WTC11 (cell line): ENCODE data around the gene GRIFIN. TPM values are rescaled to one million over a fixed set of nuclear protein-coding genes. Genes with fewer than 3 reads are reported as not detected.

Source experiments
- ATAC-seq: fragments of 200-7000 bp; cut with Tn5 transposase; 2 replicates; pipeline ENCODE4 v1.10.0; 2021; ENCODE audit warnings: mild to moderate bottlenecking, moderate library complexity
- CTCF ChIA-PET: fragments of 300-600 bp; sonication (Branson Sonifier 250); formaldehyde crosslinking; loops from one replicate; lab custom pipeline; 2021; ENCODE audit warnings: antibody characterized with exemption; lab: Charles Lee
- POLR2A ChIA-PET: fragments of 350-600 bp; sonication (Branson Sonifier 250); formaldehyde crosslinking; loops from one replicate; lab custom pipeline; 2021; ENCODE audit warnings: antibody characterized with exemption; lab: Charles Lee
- DNase-seq: peaks from one replicate; pipeline ENCODE4 v3.0.0; 2021; ENCODE audit warnings: low spot score
- H3K27ac Mint-ChIP-seq: 2 replicates; pipeline ENCODE4 v1.8.0; 2021; ENCODE audit warnings: mixed read lengths
- H3K27me3 Mint-ChIP-seq: 2 replicates; pipeline ENCODE4 v1.8.0; 2021; ENCODE audit warnings: low read depth, mild to moderate bottlenecking, moderate library complexity, mixed read lengths
- H3K36me3 Mint-ChIP-seq: 2 replicates; pipeline ENCODE4 v1.8.0; 2021; ENCODE audit warnings: mixed read lengths
- H3K4me1 Mint-ChIP-seq: 2 replicates; pipeline ENCODE4 v1.8.0; 2022; ENCODE audit warnings: mixed read lengths
- H3K4me3 Mint-ChIP-seq: 2 replicates; pipeline ENCODE4 v1.8.0; 2021; ENCODE audit warnings: mild to moderate bottlenecking, moderate library complexity, mixed read lengths
- H3K9me3 Mint-ChIP-seq: 2 replicates; pipeline ENCODE4 v1.8.0; 2021; ENCODE audit warnings: mixed read lengths
- EMX1 ChIP-seq: fragments of 250-450 bp; sonication (Bioruptor Pico); IDR thresholded peaks from 2 replicates; pipeline ENCODE4 v1.8.0; 2021; ENCODE audit warnings: mild to moderate bottlenecking
- FOXK1 ChIP-seq: sonication (generic); formaldehyde crosslinking; IDR thresholded peaks from 2 replicates; pipeline ENCODE4 v1.8.0; 2022; ENCODE audit warnings: mild to moderate bottlenecking, moderate library complexity, missing genetic modification reagents
- GRHL2 ChIP-seq: fragments of 250-450 bp; sonication (Bioruptor Pico); IDR thresholded peaks from 2 replicates; pipeline ENCODE4 v1.8.0; 2022; ENCODE audit warnings: mild to moderate bottlenecking, moderate library complexity; ENCODE audit not compliant: insufficient replicate concordance, severe bottlenecking
- MXD4 ChIP-seq: fragments of 250-450 bp; sonication (Bioruptor Pico); IDR thresholded peaks from 2 replicates; pipeline ENCODE4 v1.8.0; 2021; ENCODE audit warnings: mild to moderate bottlenecking, moderate library complexity, borderline replicate concordance
- NR2C2 ChIP-seq: sonication (generic); formaldehyde crosslinking; IDR thresholded peaks from 2 replicates; pipeline ENCODE4 v1.8.0; 2022; ENCODE audit warnings: mild to moderate bottlenecking, missing genetic modification reagents
- RORB ChIP-seq: fragments of 250-450 bp; sonication (Bioruptor Pico); IDR thresholded peaks from 2 replicates; pipeline ENCODE4 v1.9.0; 2021; ENCODE audit warnings: mild to moderate bottlenecking
- SMAD3 ChIP-seq: sonication (generic); formaldehyde crosslinking; IDR thresholded peaks from 2 replicates; pipeline ENCODE4 v1.8.0; 2022; ENCODE audit warnings: missing genetic modification reagents, mild to moderate bottlenecking, borderline replicate concordance
- total RNA-seq: library from RNA; stranded (reverse); gene quantifications from 3 replicates; pipeline ENCODE4 v1.2.3, GENCODE V29; 2021
- TF ChIP-seq, protein P1 (sequence below): sonication (generic); formaldehyde crosslinking; IDR thresholded peaks from 2 replicates; pipeline ENCODE4 v1.8.0; 2023; ENCODE audit warnings: missing genetic modification reagents, mild to moderate bottlenecking, borderline replicate concordance
- TF ChIP-seq, protein P2 (sequence below): fragments of 250-450 bp; sonication (Bioruptor Pico); IDR thresholded peaks from 2 replicates; pipeline ENCODE4 v1.9.0; 2021; ENCODE audit warnings: mild to moderate bottlenecking
- TF ChIP-seq, protein P3 (sequence below): sonication (generic); formaldehyde crosslinking; IDR thresholded peaks from 2 replicates; pipeline ENCODE4 v1.8.1; 2023; ENCODE audit warnings: mild to moderate bottlenecking, missing genetic modification reagents, moderate library complexity
- TF ChIP-seq, protein P4 (sequence below): fragments of 250-450 bp; sonication (Bioruptor Pico); IDR thresholded peaks from 2 replicates; pipeline ENCODE4 v1.9.0; 2021; ENCODE audit warnings: mild to moderate bottlenecking, borderline replicate concordance
- TF ChIP-seq, protein P5 (sequence below): sonication (generic); formaldehyde crosslinking; conservative IDR thresholded peaks from 2 replicates; pipeline ENCODE4 v1.8.1; 2023; ENCODE audit warnings: mild to moderate bottlenecking, low read depth, missing genetic modification reagents, moderate library complexity

GRIFIN gene
- total RNA-seq, 1 experiment from 2014 or later = not detected

DNA sequence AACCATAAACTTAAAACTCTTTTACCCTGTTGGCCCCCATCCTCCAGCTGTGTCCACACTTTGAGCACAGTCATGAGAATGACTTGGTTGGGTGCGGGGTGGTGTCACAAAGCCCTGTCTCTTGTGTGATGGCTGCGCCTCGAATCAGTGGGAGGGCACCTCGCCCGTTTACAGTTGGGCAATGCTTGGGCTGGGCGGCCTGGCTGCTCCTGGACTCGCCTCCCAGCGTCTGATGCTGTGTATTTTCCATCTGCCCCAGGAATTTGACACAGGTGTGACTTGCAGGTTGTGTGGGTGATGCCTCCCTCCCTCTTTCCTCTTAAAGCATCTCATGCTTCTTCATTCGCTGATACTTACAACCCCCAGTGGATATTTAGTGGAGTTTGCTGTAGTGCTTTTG is 39.1 kb downstream of the GRIFIN start:
- H3K9me3 Mint-ChIP-seq = peaks cover 3% of the 10 kb centered on the region; the same call in 1 of the 2 replicates
- no peak for ATAC-seq
- H3K4me1 Mint-ChIP-seq = no peaks in the 10 kb centered on the region
- no peak overlapping the region for H3K4me3 Mint-ChIP-seq
- POLR2A ChIA-PET = no interaction called here
- no peak overlapping the region for H3K27ac Mint-ChIP-seq
- TF ChIP-seq EMX1 (CRISPR knock-in tag) = no peak
- TF ChIP-seq, protein P1, sequence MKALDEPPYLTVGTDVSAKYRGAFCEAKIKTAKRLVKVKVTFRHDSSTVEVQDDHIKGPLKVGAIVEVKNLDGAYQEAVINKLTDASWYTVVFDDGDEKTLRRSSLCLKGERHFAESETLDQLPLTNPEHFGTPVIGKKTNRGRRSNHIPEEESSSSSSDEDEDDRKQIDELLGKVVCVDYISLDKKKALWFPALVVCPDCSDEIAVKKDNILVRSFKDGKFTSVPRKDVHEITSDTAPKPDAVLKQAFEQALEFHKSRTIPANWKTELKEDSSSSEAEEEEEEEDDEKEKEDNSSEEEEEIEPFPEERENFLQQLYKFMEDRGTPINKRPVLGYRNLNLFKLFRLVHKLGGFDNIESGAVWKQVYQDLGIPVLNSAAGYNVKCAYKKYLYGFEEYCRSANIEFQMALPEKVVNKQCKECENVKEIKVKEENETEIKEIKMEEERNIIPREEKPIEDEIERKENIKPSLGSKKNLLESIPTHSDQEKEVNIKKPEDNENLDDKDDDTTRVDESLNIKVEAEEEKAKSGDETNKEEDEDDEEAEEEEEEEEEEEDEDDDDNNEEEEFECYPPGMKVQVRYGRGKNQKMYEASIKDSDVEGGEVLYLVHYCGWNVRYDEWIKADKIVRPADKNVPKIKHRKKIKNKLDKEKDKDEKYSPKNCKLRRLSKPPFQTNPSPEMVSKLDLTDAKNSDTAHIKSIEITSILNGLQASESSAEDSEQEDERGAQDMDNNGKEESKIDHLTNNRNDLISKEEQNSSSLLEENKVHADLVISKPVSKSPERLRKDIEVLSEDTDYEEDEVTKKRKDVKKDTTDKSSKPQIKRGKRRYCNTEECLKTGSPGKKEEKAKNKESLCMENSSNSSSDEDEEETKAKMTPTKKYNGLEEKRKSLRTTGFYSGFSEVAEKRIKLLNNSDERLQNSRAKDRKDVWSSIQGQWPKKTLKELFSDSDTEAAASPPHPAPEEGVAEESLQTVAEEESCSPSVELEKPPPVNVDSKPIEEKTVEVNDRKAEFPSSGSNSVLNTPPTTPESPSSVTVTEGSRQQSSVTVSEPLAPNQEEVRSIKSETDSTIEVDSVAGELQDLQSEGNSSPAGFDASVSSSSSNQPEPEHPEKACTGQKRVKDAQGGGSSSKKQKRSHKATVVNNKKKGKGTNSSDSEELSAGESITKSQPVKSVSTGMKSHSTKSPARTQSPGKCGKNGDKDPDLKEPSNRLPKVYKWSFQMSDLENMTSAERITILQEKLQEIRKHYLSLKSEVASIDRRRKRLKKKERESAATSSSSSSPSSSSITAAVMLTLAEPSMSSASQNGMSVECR (CRISPR knock-in tag) = no peak
- TF ChIP-seq RORB (CRISPR knock-in tag) = no peak
- TF ChIP-seq GRHL2 = no peak
- TF ChIP-seq, protein P2, sequence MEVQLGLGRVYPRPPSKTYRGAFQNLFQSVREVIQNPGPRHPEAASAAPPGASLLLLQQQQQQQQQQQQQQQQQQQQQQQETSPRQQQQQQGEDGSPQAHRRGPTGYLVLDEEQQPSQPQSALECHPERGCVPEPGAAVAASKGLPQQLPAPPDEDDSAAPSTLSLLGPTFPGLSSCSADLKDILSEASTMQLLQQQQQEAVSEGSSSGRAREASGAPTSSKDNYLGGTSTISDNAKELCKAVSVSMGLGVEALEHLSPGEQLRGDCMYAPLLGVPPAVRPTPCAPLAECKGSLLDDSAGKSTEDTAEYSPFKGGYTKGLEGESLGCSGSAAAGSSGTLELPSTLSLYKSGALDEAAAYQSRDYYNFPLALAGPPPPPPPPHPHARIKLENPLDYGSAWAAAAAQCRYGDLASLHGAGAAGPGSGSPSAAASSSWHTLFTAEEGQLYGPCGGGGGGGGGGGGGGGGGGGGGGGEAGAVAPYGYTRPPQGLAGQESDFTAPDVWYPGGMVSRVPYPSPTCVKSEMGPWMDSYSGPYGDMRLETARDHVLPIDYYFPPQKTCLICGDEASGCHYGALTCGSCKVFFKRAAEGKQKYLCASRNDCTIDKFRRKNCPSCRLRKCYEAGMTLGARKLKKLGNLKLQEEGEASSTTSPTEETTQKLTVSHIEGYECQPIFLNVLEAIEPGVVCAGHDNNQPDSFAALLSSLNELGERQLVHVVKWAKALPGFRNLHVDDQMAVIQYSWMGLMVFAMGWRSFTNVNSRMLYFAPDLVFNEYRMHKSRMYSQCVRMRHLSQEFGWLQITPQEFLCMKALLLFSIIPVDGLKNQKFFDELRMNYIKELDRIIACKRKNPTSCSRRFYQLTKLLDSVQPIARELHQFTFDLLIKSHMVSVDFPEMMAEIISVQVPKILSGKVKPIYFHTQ (CRISPR knock-in tag) = no peak
- TF ChIP-seq, protein P3, sequence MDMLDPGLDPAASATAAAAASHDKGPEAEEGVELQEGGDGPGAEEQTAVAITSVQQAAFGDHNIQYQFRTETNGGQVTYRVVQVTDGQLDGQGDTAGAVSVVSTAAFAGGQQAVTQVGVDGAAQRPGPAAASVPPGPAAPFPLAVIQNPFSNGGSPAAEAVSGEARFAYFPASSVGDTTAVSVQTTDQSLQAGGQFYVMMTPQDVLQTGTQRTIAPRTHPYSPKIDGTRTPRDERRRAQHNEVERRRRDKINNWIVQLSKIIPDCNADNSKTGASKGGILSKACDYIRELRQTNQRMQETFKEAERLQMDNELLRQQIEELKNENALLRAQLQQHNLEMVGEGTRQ = no peak
- no peak for TF ChIP-seq SMAD3 (CRISPR knock-in tag)
- TF ChIP-seq, protein P4, sequence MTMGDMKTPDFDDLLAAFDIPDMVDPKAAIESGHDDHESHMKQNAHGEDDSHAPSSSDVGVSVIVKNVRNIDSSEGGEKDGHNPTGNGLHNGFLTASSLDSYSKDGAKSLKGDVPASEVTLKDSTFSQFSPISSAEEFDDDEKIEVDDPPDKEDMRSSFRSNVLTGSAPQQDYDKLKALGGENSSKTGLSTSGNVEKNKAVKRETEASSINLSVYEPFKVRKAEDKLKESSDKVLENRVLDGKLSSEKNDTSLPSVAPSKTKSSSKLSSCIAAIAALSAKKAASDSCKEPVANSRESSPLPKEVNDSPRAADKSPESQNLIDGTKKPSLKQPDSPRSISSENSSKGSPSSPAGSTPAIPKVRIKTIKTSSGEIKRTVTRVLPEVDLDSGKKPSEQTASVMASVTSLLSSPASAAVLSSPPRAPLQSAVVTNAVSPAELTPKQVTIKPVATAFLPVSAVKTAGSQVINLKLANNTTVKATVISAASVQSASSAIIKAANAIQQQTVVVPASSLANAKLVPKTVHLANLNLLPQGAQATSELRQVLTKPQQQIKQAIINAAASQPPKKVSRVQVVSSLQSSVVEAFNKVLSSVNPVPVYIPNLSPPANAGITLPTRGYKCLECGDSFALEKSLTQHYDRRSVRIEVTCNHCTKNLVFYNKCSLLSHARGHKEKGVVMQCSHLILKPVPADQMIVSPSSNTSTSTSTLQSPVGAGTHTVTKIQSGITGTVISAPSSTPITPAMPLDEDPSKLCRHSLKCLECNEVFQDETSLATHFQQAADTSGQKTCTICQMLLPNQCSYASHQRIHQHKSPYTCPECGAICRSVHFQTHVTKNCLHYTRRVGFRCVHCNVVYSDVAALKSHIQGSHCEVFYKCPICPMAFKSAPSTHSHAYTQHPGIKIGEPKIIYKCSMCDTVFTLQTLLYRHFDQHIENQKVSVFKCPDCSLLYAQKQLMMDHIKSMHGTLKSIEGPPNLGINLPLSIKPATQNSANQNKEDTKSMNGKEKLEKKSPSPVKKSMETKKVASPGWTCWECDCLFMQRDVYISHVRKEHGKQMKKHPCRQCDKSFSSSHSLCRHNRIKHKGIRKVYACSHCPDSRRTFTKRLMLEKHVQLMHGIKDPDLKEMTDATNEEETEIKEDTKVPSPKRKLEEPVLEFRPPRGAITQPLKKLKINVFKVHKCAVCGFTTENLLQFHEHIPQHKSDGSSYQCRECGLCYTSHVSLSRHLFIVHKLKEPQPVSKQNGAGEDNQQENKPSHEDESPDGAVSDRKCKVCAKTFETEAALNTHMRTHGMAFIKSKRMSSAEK (CRISPR knock-in tag) = no peak
- TF ChIP-seq MXD4 = no peak
- TF ChIP-seq FOXK1 = no peak
- no peak for TF ChIP-seq NR2C2 (CRISPR knock-in tag)
- TF ChIP-seq, protein P5, sequence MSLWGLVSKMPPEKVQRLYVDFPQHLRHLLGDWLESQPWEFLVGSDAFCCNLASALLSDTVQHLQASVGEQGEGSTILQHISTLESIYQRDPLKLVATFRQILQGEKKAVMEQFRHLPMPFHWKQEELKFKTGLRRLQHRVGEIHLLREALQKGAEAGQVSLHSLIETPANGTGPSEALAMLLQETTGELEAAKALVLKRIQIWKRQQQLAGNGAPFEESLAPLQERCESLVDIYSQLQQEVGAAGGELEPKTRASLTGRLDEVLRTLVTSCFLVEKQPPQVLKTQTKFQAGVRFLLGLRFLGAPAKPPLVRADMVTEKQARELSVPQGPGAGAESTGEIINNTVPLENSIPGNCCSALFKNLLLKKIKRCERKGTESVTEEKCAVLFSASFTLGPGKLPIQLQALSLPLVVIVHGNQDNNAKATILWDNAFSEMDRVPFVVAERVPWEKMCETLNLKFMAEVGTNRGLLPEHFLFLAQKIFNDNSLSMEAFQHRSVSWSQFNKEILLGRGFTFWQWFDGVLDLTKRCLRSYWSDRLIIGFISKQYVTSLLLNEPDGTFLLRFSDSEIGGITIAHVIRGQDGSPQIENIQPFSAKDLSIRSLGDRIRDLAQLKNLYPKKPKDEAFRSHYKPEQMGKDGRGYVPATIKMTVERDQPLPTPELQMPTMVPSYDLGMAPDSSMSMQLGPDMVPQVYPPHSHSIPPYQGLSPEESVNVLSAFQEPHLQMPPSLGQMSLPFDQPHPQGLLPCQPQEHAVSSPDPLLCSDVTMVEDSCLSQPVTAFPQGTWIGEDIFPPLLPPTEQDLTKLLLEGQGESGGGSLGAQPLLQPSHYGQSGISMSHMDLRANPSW (CRISPR knock-in tag) = no peak
- no peaks in the 10 kb centered on the region for H3K27me3 Mint-ChIP-seq
- DNase-seq = no peak
- CTCF ChIA-PET = no interaction called here
- H3K36me3 Mint-ChIP-seq = peaks cover 8% of the 10 kb centered on the region
